OCI-LY3 (cell line): ENCODE data around the gene AK6.

ENCODE experiments used
- EZH2phosphoT487 ChIP-seq: fragments of 200-600 bp; shearing (Covaris generic); IDR thresholded peaks from 2 replicates; pipeline ENCODE4 v1.6.1; 2018; ENCODE audit warnings: antibody characterized with exemption, mixed run types, low read depth
- TF ChIP-seq, protein P1 (sequence below): fragments of 200-600, 300-600 bp; sonication (generic); IDR thresholded peaks from 2 replicates; pipeline ENCODE4 v1.5.1; 2014; ENCODE audit warnings: antibody characterized with exemption, low read length, low read depth

DNA sequence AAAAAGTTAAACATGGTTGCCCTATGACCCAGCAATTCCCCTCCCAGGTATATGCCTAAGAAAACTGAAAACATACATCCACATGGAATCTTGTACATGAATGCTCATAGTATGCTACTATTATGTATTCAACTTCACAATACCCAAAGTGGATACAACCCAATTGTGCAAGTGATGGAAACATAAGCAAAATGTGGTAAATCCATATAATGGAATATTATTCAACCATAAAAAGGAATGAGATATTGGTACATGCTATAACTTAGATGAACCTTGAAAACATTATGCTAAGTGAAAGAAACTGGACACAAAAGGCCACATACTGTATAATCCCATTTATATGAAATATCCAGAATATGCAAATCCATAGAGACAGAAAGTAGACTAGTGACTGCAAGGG is 18.7 kb downstream of the AK6 start:
- TF ChIP-seq, protein P1, sequence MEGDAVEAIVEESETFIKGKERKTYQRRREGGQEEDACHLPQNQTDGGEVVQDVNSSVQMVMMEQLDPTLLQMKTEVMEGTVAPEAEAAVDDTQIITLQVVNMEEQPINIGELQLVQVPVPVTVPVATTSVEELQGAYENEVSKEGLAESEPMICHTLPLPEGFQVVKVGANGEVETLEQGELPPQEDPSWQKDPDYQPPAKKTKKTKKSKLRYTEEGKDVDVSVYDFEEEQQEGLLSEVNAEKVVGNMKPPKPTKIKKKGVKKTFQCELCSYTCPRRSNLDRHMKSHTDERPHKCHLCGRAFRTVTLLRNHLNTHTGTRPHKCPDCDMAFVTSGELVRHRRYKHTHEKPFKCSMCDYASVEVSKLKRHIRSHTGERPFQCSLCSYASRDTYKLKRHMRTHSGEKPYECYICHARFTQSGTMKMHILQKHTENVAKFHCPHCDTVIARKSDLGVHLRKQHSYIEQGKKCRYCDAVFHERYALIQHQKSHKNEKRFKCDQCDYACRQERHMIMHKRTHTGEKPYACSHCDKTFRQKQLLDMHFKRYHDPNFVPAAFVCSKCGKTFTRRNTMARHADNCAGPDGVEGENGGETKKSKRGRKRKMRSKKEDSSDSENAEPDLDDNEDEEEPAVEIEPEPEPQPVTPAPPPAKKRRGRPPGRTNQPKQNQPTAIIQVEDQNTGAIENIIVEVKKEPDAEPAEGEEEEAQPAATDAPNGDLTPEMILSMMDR = no peak
- TF ChIP-seq EZH2phosphoT487 = no peak
